ENCODE data around the gene UPK2. TPM values are rescaled to one million over a fixed set of nuclear protein-coding genes. Genes with fewer than 3 reads are reported as not detected.

UPK2 gene
- total and polyA plus RNA-seq, 5 donors: not detected

DNA sequence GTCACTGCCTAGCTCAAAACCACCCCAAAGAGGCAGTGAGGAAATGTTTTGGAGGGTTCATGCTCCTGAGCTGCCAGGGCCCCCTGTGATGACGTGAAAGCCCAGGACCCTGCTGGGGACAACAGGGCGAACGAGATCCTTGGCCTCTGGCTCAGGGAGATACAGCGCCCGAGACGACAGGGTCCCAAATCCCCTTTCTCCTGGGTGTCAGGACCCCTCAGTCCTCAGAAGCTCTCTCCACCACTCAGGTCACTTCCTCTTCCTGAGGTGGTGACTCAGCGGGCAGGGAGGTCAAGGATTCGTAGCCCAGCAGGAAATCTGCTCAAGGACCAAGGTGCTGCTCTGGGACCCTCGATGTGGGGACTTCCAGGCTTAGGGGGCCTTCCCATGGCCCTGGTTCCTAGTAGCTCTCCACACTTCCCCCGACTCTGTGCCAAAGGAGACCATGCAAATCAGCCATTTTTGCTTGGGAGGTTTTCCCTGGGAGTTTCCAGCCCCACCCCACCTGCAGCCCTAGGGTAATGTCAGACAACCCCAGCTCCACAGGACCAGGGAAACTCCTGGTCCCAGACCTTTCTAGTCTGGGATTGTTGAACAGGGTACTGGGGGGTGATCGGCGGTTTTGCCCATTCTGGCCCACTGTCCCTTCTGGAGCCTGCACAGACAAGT, 43.2 kb upstream of the UPK2 start:
- whole genome bisulfite sequencing: 35% methylated on average over 12 of the region's 12 CpGs
- Histone ChIP-seq H3K27ac (ENCODE audit: low read length) (peak overlapping the region; percentile 82), H3K9me3 (ENCODE audit: control insufficient read depth, low read length) (no peaks in the 10 kb centered on the region), H3K4me1 (ENCODE audit: control insufficient read depth, insufficient read depth, low read length) (peaks cover 59% of the 10 kb centered on the region), H3K4me3 (ENCODE audit: low read length) (no peak overlapping the region), H3K27me3 (ENCODE audit: control insufficient read depth, insufficient read depth) (no peaks in the 10 kb centered on the region)
- intact Hi-C loops (cut with DNase I): no loop called here
- DNase-seq: peak in 2 of 3 donors; percentile 58 to 60
- no peak for ATAC-seq

DNA sequence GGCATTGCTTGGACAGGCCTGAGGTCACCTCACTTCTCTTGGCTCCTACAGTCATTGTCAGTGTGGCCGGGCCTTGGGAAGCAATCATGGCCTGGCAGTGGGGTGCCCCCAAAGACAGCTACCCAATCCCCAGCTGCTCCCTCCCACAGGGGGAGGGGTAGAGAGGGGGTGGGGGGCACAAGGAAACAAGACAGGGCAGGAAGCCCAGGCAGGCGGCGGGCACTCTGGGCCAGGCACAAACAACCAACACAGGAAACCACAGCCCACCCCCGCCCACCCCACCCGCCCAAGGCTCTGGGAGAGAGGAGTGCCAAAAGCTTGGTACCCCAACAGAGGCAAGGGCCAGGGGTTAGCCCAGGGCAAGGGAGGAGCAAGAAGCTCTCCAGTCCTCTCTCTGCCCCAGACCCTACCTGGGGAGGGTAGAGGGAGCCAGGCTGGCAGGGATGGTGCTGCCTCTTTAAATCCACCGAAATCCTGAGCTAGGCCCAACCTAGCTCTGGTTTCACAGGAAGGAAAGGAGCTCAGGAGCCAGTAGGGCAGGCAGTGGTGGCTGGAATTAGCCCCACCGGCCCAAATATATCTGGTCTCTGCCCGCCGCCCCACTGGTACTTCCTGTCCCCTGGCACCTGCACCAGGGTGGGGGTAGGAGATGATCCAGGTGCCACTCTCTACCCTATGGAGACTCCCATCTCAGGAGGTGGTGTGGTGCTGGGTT, 42.5 kb upstream of the UPK2 start:
- Histone ChIP-seq H3K27me3 (ENCODE audit: control insufficient read depth, insufficient read depth) (no peaks in the 10 kb centered on the region), H3K4me3 (ENCODE audit: low read length) (no peak overlapping the region), H3K9me3 (ENCODE audit: control insufficient read depth, low read length) (no peaks in the 10 kb centered on the region), H3K4me1 (ENCODE audit: control insufficient read depth, insufficient read depth, low read length) (peaks cover 63% of the 10 kb centered on the region), H3K27ac (ENCODE audit: low read length) (peak overlapping the region; percentile 82)
- intact Hi-C loops (cut with DNase I): no loop called here
- WGBS: 20% methylated on average over 9 of the region's 9 CpGs
- ATAC-seq (no peak), DNase-seq (peak; percentile 24 to 78 (median 73))

GRCh38 chr11:118914178-118914918, 41.8 kb upstream of the UPK2 start:
- no peak overlapping the region for H3K4me3 ChIP-seq (ENCODE audit: low read length)
- no peak for ATAC-seq
- peak; percentile 72 to 84 (median 80) for DNase-seq
- WGBS: 26% methylated on average over 15 of the region's 15 CpGs
- no peaks in the 10 kb centered on the region for H3K27me3 ChIP-seq (ENCODE audit: control insufficient read depth, insufficient read depth)
- H3K27ac ChIP-seq (ENCODE audit: low read length): peak overlapping the region; percentile 78
- intact Hi-C loops (cut with DNase I): no loop called here
- H3K4me1 ChIP-seq (ENCODE audit: control insufficient read depth, insufficient read depth, low read length): peaks cover 61% of the 10 kb centered on the region
- H3K9me3 ChIP-seq (ENCODE audit: control insufficient read depth, low read length): no peaks in the 10 kb centered on the region

GRCh38 chr11:118914987-118915386, 41.1 kb upstream of the UPK2 start:
- Histone ChIP-seq H3K4me1 (ENCODE audit: control insufficient read depth, insufficient read depth, low read length) (peaks cover 62% of the 10 kb centered on the region), H3K27ac (ENCODE audit: low read length) (peak overlapping the region; percentile 95), H3K27me3 (ENCODE audit: control insufficient read depth, insufficient read depth) (no peaks in the 10 kb centered on the region), H3K9me3 (ENCODE audit: control insufficient read depth, low read length) (no peaks in the 10 kb centered on the region), H3K4me3 (ENCODE audit: low read length) (no peak overlapping the region)
- ATAC-seq: no peak
- intact Hi-C loops (cut with DNase I): no loop called here
- WGBS: 83% methylated on average over 4 of the region's 4 CpGs
- no peak for DNase-seq

DNA sequence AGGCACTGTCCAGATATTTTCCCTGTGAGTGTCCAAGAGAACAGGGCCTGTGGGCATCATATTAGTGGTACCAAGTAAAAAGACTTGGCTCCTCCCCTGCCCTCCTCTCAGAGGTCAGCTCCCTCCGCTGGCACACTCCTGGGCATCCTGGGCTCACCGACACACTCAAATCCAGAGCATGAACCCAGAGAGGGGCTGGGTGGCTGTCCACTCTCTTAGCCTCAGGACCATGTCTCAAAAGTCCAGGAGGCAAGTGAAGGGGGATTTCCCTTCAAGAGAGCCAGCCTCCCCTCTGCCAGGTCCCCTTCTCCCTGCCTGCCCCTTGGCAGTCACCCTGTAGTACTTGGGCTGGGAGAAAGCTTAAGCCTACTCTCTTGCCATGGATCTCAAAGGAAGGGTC, 40.7 kb upstream of the UPK2 start:
- intact Hi-C loops (cut with DNase I): no loop called here
- DNase-seq: peak in 2 of 3 donors; percentile 41 to 42
- peak overlapping the region; percentile 95 for H3K27ac ChIP-seq (ENCODE audit: low read length)
- H3K9me3 ChIP-seq (ENCODE audit: control insufficient read depth, low read length): no peaks in the 10 kb centered on the region
- ATAC-seq: no peak
- no peaks in the 10 kb centered on the region for H3K27me3 ChIP-seq (ENCODE audit: control insufficient read depth, insufficient read depth)
- WGBS: 74% methylated on average over 2 of the region's 2 CpGs
- no peak overlapping the region for H3K4me3 ChIP-seq (ENCODE audit: low read length)
- peaks cover 64% of the 10 kb centered on the region for H3K4me1 ChIP-seq (ENCODE audit: control insufficient read depth, insufficient read depth, low read length)

DNA sequence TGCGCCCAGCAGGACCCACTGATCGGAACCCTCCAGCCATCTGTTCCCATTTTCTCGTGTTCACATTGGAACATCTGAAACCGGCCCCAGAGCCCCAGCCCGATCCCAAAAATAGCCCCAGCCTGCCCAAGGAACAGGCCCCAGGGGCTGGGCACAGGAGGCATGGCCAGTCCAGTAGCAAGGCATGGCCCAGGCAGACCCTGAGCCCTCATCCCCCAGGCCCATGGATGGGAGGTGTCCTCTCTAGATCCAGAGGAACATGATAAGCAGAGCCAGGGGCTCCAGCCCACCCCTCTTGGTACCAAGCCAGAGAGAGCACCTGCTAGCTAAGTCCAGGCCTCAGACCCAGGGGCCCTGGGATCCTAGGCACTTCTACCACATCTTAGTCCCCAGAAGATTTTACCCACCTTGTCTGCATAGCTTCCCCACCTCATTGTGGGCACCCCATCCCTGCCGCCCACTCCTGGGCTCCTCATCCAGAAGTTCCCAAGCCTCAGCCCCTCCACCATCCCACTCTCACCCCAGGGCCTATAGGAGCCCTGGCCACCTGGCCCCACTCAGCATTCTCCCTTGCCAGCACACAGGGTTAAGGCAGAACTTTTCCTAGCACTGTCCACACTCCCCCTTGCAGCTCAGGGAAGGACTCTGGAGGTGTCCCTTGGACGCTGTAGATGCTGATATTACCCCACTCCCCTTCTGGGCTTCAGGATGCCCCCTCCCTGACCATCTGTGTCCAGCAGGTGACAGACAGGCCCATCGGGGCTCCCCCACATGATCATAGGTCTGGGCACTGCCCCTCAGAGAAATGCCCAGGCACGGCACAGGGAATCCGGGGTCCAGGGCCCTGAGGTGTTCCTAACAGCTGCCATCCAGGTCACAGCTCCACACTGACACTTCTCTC, 39.9 kb upstream of the UPK2 start:
- intact Hi-C loops (cut with DNase I): no loop called here
- ATAC-seq: no peak
- peaks cover 60% of the 10 kb centered on the region for H3K4me1 ChIP-seq (ENCODE audit: control insufficient read depth, insufficient read depth, low read length)

DNA sequence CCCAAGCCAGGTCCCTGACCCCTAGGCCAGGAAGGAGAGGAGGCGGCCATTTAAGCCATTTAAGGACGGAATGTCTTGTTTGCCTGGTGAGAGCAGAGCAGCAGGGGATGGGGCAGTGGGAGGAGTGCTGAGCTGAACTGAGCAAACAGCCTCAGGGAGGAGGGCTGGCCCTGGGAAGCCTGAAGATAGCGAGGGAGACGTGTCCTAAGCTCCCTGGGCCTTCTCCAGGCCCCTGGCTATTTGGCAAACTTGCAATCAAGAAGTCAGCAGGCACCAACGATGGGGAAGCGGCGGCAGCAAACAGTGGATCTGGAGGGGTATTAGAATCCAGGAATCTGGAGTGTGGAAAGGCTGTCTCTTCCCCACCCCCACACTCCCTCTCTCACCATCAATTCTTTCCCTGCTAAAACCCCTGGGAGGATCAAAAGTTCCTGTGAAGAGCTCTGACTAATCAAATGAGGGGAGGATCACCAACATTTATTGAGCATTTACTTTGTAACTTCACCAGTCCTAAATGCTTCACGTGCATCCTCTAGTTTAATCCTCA, 39.2 kb upstream of the UPK2 start:
- ATAC-seq: peak; percentile 9 to 46
- Histone ChIP-seq H3K27me3 (ENCODE audit: control insufficient read depth, insufficient read depth) (no peaks in the 10 kb centered on the region), H3K4me3 (ENCODE audit: low read length) (no peak overlapping the region), H3K27ac (ENCODE audit: low read length) (peak overlapping the region; percentile 95), H3K4me1 (ENCODE audit: control insufficient read depth, insufficient read depth, low read length) (peaks cover 57% of the 10 kb centered on the region), H3K9me3 (ENCODE audit: control insufficient read depth, low read length) (no peaks in the 10 kb centered on the region)
- peak; percentile 85 to 93 (median 91) for DNase-seq
- WGBS: 27% methylated on average over 8 of the region's 8 CpGs
- intact Hi-C loops (cut with DNase I): no loop called here

More for the DNA sequence above, 39.9 kb upstream of the UPK2 start:
- Histone ChIP-seq H3K27me3 (ENCODE audit: control insufficient read depth, insufficient read depth) (no peaks in the 10 kb centered on the region), H3K4me3 (ENCODE audit: low read length) (no peak overlapping the region), H3K27ac (ENCODE audit: low read length) (peak overlapping the region; percentile 95), H3K9me3 (ENCODE audit: control insufficient read depth, low read length) (no peaks in the 10 kb centered on the region)
- peak; percentile 31 to 62 (median 57) for DNase-seq
- WGBS: 34% methylated on average over 10 of the region's 10 CpGs

- Histone ChIP-seq H3K4me1 (ENCODE audit: control insufficient read depth, insufficient read depth, low read length) (peaks cover 51% of the 10 kb centered on the region), H3K9me3 (ENCODE audit: control insufficient read depth, low read length) (no peaks in the 10 kb centered on the region), H3K27ac (ENCODE audit: low read length) (peak overlapping the region; percentile 98), H3K4me3 (ENCODE audit: low read length) (peak overlapping the region; percentile 23), H3K27me3 (ENCODE audit: control insufficient read depth, insufficient read depth) (no peaks in the 10 kb centered on the region)
- ATAC-seq (peak; percentile 42 to 57), DNase-seq (peak; percentile 80 to 87 (median 81))
- WGBS: 11% methylated on average over 13 of the region's 13 CpGs
- intact Hi-C loops (cut with DNase I): no loop called here
Measured at GRCh38 chr11:118917481-118918127, 38.5 kb upstream of the UPK2 start.

- H3K27me3 ChIP-seq (ENCODE audit: control insufficient read depth, insufficient read depth): no peaks in the 10 kb centered on the region
- intact Hi-C loops (cut with DNase I): no loop called here
- peaks cover 44% of the 10 kb centered on the region for H3K4me1 ChIP-seq (ENCODE audit: control insufficient read depth, insufficient read depth, low read length)
- H3K27ac ChIP-seq (ENCODE audit: low read length): peak overlapping the region; percentile 98
- DNase-seq (peak; percentile 91 to 93 (median 91)), ATAC-seq (peak; percentile 5 to 36)
- no peaks in the 10 kb centered on the region for H3K9me3 ChIP-seq (ENCODE audit: control insufficient read depth, low read length)
- 3% methylated on average over 14 of the region's 14 CpGs for WGBS
- H3K4me3 ChIP-seq (ENCODE audit: low read length): peak overlapping the region; percentile 23
Measured at GRCh38 chr11:118918128-118918685, 37.9 kb upstream of the UPK2 start.

All from right cardiac atrium (tissue), 5 donors.